Activated CD4-positive, alpha-beta T cell treated with anti-CD3 and anti-CD28 coated beads, Interleukin-2, amount 50 U/mL, for 16 hours (primary cell): ENCODE measurements around the gene IDH3G.
"Not testable (repeated sequence)": the region's sequence is repeated elsewhere in the genome, so short reads cannot be mapped to it uniquely, and the experiment has no call there.

Experiments
- DNase-seq: peaks from one replicate; pipeline ENCODE4 v3.0.0-alpha.2; 2020

The IDH3G gene

DNA sequence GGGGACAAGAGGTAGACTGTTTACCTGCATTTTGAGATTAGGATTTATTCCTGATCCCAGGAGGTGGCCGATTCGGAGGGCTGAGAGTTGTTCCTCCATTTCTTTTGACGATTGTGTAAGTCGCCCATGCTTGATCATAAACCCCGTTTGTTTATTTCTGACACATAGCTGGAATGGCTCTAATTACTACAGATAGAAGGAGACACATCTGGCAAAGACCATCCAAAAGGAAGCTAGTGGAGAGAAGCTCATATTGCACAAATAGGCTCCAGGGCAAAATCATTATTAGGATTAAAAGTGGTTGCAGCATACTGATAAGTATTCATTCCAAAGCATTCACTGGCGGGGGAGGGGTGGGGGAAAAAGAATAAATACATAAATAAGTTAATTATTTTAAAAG is 47.2 kb downstream of the IDH3G start:
- not testable (repeated sequence) for DNase-seq

DNA sequence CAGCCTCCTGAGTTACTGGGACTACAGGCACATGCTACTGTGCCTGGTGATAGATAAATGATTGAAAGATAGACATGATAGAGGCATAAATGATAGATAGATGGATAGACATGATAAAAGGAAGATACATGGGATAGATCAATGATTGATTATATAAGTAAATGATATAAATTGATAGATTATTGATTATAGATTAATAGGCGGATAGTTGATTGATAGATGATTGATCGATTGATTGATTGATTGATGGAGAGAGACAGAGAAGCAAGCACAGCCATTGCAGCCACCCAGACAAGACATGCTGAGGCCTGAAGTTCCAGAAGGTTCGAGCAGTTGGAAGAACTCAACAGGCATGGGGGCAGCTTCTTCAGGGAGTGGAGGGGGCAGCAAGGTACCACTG is 47.8 kb downstream of the IDH3G start:
- DNase-seq: no peak

DNA sequence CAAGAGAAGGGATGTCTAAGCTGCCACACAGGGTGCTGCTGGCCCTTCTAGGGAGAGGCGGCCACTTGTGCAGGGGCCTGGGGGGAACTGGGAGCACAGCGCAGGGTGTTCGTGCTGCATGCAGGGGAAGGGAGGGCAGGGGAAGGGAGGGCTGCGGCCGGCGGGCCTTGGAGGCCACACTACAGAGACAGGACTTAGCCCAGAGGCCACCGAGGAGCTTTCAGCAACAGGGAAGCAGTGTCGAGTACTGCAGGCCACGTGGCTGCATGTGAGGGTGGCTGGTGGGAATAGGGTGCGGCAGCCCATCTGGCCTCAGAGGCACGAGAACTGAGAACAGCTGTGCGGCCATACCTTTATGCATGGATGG is 49.1 kb downstream of the IDH3G start:
- DNase-seq: not testable (repeated sequence)

- no peak for DNase-seq
Observed at GRCh38 chrX:153744210-153745066, 49.7 kb downstream of the IDH3G start.

DNA sequence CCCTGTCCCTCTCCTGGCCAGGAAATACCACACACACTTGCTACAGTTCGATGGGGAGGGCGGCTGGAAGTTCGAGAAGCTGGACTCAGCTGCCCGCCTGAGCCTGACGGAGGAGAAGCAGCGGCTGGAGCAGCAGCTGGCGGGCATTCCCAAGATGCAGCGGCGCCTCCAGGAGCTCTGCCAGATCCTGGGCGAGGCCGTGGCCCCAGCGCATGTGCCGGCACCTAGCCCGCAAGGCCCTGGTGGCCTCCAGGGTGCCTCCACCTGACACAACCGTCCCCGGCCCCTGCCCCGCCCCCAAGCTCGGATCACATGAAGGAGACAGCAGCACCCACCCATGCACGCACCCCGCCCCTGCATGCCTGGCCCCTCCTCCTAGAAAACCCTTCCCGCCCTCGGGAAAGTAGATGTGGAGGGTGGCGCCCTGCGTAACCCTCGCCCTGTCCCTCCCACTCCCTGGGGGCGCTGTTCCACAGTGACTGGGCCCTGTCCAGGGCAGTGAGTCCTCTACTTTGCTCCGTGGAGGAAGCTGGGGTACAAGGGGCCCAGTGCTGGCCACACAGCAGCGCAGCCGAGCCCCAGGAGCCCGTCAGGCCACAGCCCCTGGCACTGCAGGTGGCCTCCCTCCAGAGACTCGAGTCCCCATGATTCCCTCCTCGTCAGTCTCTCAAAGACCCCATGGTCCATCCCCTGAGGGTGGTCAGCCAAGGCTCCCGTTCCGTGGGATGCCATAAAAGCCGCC is 50.5 kb downstream of the IDH3G start:
- not testable (repeated sequence) for DNase-seq

DNA sequence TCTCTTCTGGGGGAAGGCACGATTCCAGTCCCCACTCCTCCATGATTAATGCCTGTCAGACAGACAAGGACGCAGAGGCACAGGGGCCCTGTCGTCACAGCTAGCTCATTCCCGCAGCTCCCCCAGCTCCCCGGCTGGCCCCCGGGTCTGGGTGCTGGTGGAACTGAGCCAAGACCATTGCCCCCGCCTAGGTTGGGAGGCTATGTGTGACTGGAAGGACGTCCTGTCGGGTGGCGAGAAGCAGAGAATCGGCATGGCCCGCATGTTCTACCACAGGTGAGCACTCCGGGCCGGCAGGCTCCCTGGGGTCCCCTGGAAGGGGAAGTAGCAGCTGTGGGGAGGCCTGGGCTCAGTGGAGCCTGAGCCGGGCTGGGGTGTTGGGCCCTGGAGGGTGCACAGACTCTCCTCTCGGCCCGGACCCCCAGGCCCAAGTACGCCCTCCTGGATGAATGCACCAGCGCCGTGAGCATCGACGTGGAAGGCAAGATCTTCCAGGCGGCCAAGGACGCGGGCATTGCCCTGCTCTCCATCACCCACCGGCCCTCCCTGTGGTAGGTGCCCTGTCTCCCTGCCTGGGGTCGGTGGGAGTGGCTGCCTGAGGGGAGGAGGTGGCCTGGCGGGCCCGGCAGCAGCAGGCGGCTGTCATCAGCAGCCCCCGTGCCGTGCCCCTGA is 51.2 kb downstream of the IDH3G start:
- DNase-seq: not testable (repeated sequence)

- DNase-seq: not testable (repeated sequence)
Observed at GRCh38 chrX:153742111-153742510, 52.1 kb downstream of the IDH3G start.

GRCh38 chrX:153741446-153741845 is 52.7 kb downstream of the IDH3G start:
- no peak for DNase-seq

DNA sequence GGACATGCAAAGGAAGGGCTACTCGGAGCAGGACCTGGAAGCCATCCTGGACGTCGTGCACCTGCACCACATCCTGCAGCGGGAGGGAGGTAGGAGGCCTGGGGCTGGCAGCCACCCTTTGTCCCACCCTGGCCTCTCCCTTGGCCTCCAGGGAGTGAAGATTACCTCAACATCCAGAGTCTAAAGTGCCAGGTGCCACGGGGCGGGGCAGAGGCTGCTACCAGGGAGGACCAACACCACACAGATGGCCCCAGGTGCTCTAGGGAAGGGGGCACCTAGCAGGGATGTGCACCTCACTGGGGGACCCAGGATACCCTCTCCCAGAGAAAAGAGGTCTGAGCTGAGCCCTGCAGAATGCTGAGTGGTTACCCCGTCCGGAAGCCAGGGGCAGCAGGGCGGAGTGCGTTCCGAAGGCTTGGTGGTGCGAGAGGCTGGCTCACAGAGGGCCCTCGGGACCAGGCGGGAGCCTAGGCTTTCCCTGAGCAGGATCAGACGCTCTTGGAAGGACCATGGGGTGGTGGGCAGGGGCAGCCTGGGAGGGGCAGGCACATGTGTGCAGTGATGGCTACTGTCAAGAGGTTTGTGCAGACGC is 53.4 kb downstream of the IDH3G start:
- no peak for DNase-seq

DNA sequence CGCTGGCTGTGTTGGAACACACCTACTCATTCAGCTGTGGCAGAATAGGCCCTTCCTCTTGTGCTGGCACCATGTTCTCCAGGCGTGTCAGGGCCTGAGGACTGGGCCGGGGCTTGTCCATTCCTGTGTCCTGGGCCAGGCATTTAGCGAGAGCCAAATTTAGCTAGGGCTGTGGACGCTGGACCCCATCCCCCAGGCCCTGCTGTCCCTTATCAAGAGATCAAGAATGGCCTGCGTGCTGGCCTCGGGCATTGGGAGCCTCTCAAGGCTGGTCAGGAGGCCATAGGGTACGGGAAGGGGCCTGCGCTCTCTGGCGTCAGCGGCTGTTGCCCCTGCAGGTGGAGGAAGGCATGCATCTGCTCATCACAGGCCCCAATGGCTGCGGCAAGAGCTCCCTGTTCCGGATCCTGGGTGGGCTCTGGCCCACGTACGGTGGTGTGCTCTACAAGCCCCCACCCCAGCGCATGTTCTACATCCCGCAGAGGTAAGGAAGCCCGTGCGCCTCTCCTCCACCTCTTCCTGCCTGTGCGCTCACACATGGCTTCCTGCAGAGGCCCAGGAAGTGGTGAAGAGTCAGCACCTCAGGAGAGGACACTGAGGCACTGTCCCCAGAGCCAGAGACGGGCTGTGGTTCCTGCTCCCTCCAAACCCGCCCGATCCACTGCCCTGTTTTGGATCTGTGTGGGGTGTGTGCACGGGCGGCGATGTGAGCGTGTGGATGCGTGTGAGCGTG is 54.3 kb downstream of the IDH3G start:
- DNase-seq: no peak

DNA sequence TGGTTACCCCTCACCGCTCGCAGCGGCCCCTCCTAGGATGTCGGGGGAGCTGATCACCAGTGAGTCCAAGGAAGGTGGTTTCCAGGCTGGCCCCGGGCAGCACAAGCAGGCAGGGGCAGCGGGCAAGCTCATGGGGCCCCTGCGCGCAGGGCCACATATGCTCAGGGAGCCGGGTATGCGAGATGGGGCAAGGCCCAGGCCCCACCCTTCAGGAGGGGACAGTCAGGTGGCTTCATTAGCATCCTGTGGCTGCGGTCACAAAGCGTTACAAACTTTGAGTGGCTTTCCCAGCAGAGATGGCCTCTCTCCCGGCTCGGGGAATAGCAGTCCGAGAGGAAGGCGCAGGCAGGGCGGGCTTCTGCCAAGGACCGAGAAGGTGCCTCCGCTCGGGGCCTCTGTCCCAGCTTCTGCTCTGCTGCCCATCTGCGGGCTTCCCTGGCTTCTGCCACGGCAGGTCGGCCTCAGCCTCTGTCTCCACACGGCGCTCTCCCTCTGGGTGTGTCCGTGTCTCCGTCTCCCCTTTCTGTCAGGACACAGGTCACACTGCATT is 56.0 kb downstream of the IDH3G start:
- no peak for DNase-seq

- no peak for DNase-seq
Observed at GRCh38 chrX:153736871-153737441, 57.2 kb downstream of the IDH3G start.

- DNase-seq: no peak
Observed at GRCh38 chrX:153736071-153736820, 57.9 kb downstream of the IDH3G start.
